HL-60 (cell line): ENCODE results near the gene TCAP.

Experiments used
- POLR2AphosphoS5 ChIP-seq: IDR thresholded peaks from 2 replicates; pipeline ENCODE4 v1.6.1; 2012; ENCODE audit warnings: low read depth
- TF ChIP-seq, protein P1 (sequence below): IDR thresholded peaks from one replicate; pipeline ENCODE4 v1.5.1; 2011; ENCODE audit warnings: low read length, control low read depth, inconsistent platforms; ENCODE audit not compliant: insufficient read depth
- TF ChIP-seq, protein P2 (sequence below): IDR thresholded peaks from 2 replicates; pipeline ENCODE4 v1.6.1; 2012; ENCODE audit warnings: low read depth; ENCODE audit not compliant: insufficient replicate concordance

- TF ChIP-seq, protein P1, sequence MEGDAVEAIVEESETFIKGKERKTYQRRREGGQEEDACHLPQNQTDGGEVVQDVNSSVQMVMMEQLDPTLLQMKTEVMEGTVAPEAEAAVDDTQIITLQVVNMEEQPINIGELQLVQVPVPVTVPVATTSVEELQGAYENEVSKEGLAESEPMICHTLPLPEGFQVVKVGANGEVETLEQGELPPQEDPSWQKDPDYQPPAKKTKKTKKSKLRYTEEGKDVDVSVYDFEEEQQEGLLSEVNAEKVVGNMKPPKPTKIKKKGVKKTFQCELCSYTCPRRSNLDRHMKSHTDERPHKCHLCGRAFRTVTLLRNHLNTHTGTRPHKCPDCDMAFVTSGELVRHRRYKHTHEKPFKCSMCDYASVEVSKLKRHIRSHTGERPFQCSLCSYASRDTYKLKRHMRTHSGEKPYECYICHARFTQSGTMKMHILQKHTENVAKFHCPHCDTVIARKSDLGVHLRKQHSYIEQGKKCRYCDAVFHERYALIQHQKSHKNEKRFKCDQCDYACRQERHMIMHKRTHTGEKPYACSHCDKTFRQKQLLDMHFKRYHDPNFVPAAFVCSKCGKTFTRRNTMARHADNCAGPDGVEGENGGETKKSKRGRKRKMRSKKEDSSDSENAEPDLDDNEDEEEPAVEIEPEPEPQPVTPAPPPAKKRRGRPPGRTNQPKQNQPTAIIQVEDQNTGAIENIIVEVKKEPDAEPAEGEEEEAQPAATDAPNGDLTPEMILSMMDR = no peak
- no peak for TF ChIP-seq POLR2AphosphoS5
- TF ChIP-seq, protein P2, sequence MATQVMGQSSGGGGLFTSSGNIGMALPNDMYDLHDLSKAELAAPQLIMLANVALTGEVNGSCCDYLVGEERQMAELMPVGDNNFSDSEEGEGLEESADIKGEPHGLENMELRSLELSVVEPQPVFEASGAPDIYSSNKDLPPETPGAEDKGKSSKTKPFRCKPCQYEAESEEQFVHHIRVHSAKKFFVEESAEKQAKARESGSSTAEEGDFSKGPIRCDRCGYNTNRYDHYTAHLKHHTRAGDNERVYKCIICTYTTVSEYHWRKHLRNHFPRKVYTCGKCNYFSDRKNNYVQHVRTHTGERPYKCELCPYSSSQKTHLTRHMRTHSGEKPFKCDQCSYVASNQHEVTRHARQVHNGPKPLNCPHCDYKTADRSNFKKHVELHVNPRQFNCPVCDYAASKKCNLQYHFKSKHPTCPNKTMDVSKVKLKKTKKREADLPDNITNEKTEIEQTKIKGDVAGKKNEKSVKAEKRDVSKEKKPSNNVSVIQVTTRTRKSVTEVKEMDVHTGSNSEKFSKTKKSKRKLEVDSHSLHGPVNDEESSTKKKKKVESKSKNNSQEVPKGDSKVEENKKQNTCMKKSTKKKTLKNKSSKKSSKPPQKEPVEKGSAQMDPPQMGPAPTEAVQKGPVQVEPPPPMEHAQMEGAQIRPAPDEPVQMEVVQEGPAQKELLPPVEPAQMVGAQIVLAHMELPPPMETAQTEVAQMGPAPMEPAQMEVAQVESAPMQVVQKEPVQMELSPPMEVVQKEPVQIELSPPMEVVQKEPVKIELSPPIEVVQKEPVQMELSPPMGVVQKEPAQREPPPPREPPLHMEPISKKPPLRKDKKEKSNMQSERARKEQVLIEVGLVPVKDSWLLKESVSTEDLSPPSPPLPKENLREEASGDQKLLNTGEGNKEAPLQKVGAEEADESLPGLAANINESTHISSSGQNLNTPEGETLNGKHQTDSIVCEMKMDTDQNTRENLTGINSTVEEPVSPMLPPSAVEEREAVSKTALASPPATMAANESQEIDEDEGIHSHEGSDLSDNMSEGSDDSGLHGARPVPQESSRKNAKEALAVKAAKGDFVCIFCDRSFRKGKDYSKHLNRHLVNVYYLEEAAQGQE = no peak
These were observed 26.1 kb upstream of the TCAP start for GRCh38 chr17:39639043-39639442.
